ENCODE measurements around the gene VIL1.

The VIL1 gene

DNA sequence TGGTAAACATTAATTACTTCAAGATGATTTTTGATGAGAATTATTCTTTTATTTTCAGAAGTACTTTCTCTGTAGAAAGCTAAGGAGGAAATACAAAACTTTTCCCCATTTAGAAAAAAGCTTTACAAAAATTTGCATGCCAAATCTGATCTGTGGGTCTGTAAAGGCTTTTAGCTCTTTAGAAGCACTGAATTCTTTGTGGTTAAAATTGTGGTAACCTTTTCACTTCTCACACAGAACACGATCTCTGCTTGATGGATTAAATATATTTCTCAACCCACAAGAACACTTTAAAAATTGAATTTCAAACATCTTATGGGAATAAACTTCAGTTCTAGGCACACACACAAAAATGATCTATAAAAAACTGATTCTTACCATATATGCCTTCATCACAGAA lies 63.7 kb downstream of the VIL1 start:
- H3K4me3 ChIP-seq (ENCODE audit: low read length) = no peak overlapping the region
- TF ChIP-seq, protein P1, sequence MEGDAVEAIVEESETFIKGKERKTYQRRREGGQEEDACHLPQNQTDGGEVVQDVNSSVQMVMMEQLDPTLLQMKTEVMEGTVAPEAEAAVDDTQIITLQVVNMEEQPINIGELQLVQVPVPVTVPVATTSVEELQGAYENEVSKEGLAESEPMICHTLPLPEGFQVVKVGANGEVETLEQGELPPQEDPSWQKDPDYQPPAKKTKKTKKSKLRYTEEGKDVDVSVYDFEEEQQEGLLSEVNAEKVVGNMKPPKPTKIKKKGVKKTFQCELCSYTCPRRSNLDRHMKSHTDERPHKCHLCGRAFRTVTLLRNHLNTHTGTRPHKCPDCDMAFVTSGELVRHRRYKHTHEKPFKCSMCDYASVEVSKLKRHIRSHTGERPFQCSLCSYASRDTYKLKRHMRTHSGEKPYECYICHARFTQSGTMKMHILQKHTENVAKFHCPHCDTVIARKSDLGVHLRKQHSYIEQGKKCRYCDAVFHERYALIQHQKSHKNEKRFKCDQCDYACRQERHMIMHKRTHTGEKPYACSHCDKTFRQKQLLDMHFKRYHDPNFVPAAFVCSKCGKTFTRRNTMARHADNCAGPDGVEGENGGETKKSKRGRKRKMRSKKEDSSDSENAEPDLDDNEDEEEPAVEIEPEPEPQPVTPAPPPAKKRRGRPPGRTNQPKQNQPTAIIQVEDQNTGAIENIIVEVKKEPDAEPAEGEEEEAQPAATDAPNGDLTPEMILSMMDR (IDR thresholded peaks at IDR 0.05; ENCODE audit: insufficient read depth, low read depth, low read length, missing control alignments) = no peak
- DNase-seq (ENCODE audit: low read depth) = no peak

DNA sequence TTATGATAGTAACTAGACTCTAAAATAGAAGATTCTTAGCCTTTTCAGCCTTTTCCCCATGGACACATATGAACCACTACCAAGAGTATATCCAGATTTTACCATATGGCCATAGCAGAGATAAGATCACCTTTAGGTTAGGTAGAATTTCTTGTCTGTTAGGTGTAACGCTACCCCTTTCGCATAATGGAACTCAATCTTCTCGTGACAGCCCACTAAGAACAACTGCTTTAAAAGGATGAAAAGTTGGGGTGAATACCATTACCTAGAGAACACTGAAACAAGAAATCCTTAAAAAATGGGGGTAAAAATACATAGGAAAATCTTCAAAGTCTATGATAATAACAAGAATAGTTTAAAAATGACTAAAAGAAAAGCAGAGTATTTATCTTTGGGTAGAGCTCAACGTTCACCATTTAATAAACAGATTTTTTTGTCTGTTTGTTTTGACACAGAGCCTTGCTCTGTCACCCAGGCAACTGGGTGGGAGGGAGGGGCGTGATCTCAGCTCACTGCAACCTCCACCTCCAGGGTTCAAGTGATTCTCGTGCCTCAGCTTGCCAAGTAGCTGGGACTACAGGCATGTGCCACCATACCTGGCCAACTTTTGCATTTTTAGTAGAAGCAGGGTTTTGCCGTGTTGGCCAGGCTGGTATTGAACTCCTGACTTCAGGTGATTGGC lies 67.2 kb downstream of the VIL1 start:
- DNase-seq (ENCODE audit: low read depth) = peak; percentile 16
- no peak overlapping the region for H3K4me3 ChIP-seq (ENCODE audit: low read length)
- TF ChIP-seq, protein P1 (IDR thresholded peaks at IDR 0.05; ENCODE audit: insufficient read depth, low read depth, low read length, missing control alignments) = no peak

DNA sequence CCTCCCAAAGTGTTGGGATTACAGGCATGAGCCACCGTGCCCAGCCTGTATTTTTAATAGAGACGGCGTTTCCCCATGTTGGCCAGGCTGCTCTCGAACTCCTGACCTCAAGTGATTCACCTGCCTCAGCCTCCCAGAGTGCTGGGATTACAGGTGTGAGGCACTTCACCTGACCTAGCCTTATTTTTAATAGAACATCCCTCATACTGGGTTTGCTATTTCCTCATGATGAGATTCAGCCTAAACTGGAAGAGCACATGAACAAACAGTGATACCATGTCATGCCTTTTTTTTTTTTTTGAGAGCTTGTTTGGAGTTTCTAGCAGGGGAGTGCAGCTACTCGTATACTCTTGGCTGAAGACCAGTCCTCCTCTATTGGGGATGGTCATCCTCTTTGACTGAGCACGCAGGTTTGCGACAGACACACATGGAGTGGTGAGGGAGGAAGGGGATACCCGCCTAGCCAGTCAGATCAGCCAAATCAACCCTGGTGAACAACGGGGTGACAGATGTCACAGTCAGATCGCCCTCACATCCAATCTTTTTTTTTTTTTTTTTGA lies 81.7 kb downstream of the VIL1 start:
- DNase-seq (ENCODE audit: low read depth) = no peak

DNA sequence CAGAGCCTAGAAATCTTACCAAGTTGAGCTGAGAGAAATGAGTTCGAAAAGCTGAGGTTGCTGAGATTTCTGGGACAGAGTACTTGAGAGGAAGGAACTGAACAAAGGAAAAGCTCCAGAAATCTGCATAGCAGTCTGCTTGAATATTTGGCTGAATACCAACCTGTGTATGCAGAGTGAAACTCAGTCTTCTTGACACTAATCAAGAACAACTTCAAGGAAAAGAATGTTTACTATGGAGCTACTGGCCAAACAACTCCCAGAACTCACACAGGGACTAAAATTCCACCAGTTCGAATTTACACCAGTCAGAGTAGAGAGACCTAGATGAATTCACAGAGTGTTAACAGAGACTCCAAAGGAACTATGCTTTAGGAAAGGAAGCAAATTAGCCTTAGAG lies 82.7 kb downstream of the VIL1 start:
- TF ChIP-seq, protein P1 (IDR thresholded peaks at IDR 0.05; ENCODE audit: insufficient read depth, low read depth, low read length, missing control alignments) = no peak
- DNase-seq (ENCODE audit: low read depth) = no peak
- H3K4me3 ChIP-seq (ENCODE audit: low read length) = no peak overlapping the region

More for the DNA sequence above, 81.7 kb downstream of the VIL1 start:
- no peak overlapping the region for H3K4me3 ChIP-seq (ENCODE audit: low read length)
- TF ChIP-seq, protein P1 (IDR thresholded peaks at IDR 0.05; ENCODE audit: insufficient read depth, low read depth, low read length, missing control alignments) = no peak
